ENCODE results near the gene TTLL13.

DNA sequence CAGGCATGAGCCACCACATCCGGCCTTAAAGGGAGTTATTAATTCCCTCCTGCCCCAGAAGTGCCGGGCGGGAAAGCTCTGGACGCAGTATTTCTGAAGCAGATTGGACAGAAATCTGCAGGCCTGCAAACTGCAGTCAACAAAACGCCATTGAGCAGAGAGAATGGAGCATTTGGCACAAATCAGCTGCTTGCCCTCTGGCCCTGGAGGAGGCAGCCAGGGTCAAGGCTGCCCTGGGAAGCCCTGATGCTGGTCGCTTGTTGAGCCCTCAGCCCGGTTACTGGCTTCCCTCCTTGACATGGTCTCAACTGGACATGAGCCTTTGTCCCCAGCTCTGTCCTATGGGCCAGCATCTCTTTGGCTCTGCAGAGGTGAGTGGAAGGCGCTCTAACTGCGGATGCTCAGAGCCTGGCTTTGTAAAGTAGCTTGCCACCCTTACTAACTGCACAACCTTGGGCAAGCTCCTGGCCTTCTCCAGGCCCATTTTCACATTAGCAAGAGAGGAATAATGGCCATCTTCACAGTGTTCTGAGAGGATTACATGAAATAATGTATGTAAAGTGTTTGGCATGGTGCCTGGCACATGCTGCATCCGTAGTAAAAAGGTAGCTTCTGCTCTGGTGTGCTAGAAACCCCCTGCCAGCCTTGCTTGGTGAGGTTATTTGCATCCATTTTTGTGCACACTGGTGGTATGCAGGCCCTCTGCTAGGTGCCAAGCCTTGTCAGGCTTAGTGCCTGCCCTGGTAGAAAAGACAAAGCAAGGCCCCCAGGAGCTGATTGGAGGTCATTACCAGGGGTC is 44.1 kb upstream of the TTLL13 start:
- TF ChIP-seq, protein P1, sequence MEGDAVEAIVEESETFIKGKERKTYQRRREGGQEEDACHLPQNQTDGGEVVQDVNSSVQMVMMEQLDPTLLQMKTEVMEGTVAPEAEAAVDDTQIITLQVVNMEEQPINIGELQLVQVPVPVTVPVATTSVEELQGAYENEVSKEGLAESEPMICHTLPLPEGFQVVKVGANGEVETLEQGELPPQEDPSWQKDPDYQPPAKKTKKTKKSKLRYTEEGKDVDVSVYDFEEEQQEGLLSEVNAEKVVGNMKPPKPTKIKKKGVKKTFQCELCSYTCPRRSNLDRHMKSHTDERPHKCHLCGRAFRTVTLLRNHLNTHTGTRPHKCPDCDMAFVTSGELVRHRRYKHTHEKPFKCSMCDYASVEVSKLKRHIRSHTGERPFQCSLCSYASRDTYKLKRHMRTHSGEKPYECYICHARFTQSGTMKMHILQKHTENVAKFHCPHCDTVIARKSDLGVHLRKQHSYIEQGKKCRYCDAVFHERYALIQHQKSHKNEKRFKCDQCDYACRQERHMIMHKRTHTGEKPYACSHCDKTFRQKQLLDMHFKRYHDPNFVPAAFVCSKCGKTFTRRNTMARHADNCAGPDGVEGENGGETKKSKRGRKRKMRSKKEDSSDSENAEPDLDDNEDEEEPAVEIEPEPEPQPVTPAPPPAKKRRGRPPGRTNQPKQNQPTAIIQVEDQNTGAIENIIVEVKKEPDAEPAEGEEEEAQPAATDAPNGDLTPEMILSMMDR (conservative IDR thresholded peaks at IDR 0.05; ENCODE audit: low read depth, low read length): no peak
- no peak for TF ChIP-seq CEBPB (IDR thresholded peaks at IDR 0.05; ENCODE audit: low read depth, low read length)

Measured in IMR-90 (cell line).